Activated CD4-positive, alpha-beta T cell treated with anti-CD3 and anti-CD28 coated beads, Interleukin-2, amount 50 U/mL, for 1 hour (primary cell): ENCODE results near the gene GSPT1.

ENCODE experiments used
- DNase-seq: peaks from one replicate; pipeline ENCODE4 v3.0.0-alpha.2; 2020

Gene GSPT1

GRCh38 chr16:11909653-11910545, 5.9 kb downstream of the GSPT1 start:
- no peak for DNase-seq

- DNase-seq = no peak
These were observed 8.4 kb downstream of the GSPT1 start for GRCh38 chr16:11907160-11907970.

- DNase-seq = no peak
These were observed 11.8 kb downstream of the GSPT1 start for GRCh38 chr16:11903906-11904305.

GRCh38 chr16:11901091-11901490, 14.7 kb downstream of the GSPT1 start:
- no peak for DNase-seq

DNA sequence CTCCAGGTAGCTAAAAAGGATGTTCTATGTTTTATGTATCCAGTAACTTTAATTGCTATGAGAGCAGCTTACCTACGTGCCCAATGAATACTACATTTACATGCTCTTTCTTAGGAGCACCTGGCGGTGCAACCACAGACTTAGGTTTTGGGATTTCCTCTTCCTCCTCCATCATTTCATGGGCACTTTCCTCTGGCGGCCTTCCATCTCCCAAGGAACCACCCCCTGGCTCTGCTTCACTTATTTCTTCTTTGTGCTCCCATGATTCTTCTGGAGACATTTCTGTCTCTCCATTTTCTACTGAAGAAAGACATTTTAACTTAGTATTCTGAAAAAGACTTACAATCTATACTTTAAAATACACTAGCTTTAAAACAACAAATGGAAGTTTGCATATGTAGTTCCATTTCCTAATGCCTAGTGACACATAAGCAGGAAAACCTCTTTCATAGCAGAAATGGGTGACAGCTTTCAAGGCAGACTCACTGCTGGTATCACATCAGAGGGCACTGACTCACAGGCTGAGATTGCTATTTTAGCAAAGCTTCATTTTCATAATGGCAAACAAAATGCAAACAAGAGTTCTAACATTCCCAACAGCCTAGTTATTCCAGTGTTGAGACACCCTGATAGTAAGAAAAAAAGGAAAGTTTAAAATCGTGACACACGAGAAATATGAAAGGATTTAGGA, 19.1 kb downstream of the GSPT1 start:
- DNase-seq = no peak

DNA sequence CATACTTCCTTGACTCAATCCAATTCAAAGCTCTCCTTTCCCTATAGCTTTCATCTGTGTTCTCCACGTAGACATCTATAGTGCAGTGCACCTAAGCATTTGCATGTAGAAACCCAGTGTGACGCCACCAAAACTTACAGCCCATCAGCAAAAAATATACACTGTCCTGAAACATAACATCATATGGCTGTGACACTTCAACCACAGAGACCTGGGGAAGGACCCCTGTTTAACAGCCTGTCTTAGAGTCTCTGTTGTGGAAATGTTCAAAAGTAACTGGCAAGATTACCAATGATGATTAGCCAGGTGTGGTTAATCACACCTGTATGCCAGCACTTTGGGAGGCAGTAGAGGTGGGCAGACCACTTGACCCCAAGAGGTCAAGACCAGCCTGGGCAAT, 22.2 kb downstream of the GSPT1 start:
- DNase-seq = no peak

DNA sequence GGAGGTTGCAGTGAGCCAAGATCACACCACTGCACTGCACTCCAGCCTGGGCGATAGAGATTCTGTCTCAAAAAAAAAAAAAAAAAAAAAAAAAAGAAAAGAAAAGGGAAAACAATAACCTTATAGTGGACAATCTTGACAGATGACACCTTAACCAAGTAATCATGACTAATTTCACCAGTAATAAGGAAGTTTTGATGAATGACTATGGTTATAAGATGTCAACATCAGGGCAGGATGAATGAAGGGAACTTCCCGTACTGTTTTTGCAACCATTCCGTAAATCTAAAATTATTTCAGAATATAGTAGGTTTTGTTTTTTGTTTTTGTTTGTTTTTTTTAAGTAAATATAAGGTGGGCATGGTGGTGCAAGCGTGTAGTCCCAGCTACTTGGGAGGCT, 23.0 kb downstream of the GSPT1 start:
- DNase-seq = no peak

GRCh38 chr16:11890231-11890965, 25.4 kb downstream of the GSPT1 start:
- DNase-seq = no peak

- no peak for DNase-seq
These were observed 28.9 kb downstream of the GSPT1 start for GRCh38 chr16:11886881-11887280.

GRCh38 chr16:11884035-11884434, 31.7 kb downstream of the GSPT1 start:
- DNase-seq = no peak

DNA sequence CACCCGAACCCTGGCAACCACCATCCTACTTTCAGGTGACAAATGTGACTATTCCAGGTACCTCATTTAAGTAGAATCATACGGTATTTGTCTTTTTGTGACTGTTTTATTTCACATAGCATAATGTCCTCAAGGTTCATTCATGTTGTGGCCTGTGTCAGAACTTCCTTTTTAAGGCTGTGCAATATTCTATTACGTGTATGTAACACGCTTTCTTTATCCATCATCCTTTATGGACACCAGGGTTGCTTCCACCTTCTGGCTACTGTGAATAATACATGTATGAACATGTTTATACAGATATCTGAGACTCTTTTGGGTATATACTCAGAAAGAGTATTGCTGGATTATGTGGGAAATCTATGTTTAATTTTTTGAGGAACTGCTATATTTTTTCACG, 35.7 kb downstream of the GSPT1 start:
- DNase-seq = no peak

DNA sequence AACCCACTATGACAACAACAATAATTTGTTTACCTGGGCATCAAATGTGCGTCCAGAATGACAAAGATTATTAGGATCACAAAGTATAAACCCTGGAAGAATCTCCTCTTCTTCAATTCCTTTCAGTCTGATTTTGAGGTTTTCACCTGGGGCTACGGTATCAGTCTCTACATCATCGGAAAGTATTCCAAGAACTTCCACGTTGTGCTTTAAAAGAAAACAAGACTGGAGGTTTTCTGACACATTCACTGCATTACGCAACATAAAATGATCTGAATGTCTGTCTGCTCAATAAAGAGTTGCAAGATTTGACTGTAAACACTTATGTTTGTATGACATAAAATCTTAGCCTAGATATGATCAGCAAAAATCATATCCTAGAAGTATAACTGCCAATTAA, 38.4 kb downstream of the GSPT1 start:
- no peak for DNase-seq

DNA sequence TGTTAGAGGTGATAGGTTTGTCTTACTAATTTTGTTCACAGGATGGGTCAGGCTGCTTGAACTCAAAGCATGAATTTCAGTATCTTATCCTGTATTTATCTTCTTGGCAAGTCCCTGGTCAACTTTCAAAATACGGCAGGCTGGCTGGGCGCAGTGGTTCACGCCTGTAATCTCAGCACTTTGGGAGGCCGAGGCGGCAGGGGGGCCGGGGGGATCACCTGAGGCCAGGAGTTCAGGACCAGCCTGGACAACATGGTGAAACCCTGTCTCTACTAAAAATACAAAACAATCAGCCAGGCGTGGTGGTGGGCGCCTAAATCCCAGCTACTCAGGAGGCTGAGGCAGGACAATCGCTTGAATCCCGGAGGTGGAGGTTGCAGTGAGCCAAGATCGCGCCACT, 39.5 kb downstream of the GSPT1 start:
- DNase-seq = no peak

- no peak for DNase-seq
These were observed 40.0 kb downstream of the GSPT1 start for GRCh38 chr16:11875721-11876120.

GRCh38 chr16:11871193-11871592, 44.6 kb downstream of the GSPT1 start:
- DNase-seq = no peak

DNA sequence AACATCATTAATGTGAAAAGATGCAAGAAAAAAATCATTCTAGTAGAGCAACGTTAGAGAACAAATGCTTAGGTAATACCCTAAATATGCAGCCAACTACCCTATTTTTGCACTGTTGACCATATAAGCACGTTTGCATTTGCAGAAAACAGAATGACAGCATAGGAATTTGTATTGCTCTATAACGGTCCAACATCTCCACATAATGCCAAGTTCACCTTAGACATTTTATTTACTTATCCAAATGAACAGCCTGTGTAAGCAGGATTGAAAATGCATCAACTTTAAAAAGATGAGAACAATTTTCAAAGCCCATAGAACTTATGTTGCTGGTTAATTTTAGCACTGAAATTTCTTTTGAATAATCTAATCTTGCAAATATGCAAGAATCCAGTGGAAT, 45.4 kb downstream of the GSPT1 start:
- no peak for DNase-seq

DNA sequence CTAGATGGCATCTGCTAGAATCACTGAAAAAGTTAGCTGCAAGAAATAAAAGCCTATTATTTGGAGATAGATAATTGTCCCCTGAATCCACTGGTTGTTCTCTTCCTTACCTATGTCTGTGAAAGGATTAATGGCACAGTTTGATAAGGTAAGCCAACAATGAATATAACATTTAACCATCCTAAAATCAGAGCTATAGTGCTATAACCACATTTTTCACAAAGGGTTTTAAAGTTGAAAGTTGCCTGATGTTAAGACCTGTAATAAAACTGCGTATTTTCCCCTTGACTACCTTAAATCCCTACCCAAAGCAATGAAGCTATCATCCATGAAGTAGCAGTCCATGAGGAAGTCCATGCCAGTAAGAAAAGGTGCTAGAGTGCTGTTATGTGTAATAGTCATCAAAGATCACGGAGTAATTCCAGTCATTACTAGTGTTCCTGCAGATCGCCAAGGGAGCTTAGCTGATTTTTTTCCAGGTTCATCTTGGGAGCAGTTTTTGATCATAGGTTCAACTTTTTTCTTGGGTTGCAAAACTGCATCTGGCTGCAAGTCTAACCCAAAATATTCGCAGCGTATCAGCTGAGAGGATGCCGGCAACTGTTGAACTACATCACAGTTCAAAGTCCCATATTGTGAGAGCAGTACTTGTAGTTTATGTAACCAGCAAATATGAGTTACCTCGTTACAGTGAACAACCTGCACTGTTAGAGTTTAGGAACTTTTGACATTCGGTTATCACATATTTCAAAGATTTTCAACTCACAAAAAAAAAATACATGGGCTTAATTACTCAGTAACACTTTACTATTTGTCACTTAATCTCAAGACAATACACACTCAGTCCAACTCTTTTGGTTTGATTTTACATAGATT, 46.2 kb downstream of the GSPT1 start:
- DNase-seq = no peak

DNA sequence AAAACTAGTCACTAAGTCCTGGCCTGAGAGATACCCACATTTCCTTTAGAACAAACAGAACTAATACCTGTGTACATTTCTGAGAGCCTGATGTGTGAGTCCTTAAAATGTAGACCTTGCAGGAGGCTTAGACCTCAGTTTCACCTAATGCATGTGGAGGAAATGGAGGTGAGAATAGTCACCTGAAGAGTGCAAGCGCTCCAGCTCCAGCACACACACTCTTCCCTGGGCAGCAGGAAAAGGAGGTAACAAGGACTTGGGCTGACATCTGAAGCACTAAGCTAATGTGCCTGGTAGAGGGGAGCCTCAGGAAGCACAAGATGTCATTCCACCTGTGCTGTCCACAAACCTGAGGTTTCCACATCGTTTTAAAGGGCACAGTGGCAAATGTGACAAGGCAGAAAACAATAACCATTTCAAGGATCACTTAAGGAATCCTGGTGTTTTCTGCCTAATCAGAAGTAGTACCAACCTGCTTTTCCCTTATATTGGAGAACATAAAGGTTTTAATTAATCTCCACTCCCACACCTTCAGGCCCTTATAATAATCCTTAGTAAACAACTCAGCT, 47.3 kb downstream of the GSPT1 start:
- no peak for DNase-seq

GRCh38 chr16:11862489-11862888, 53.3 kb downstream of the GSPT1 start:
- DNase-seq = no peak

- no peak for DNase-seq
These were observed 58.6 kb downstream of the GSPT1 start for GRCh38 chr16:11857161-11857560.

DNA sequence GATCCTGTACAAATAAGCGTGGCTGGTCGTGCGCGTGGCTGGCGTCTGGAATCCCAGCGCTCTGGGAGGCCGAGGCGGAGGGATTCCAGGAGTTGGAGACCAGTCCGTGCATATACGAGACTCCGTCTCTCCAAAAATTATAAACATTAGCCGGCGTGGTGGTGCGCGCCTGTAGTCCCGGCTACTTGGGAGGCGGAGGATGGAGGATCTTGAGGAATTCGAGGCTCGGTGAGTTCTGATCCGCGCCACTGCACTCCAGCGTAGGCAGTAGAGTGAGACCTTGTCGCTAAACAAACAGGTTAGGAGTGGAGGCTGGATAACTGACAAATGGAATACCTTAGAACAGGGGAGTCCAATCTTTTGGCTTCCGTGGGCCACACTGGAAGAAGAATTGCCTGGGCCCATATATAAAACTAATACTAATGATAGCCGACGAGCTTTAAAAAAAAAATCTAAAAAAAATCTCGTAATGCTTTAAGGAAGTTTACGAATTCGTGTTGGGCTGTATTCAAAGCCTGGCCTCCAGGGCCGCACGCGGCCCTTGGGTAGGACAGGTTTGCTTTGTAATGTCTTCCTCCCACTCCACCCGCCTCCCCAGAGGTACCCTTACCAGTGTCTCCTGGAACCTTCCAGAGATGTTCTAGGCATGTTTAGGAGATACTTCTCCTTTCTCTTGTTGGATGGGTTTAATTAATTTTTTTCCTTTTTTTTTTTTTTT, 63.5 kb downstream of the GSPT1 start:
- DNase-seq = no peak
